Body of pancreas (tissue), 4 donors: ENCODE data around the gene FBXO34.

Experiments used
- POLR2A ChIP-seq, 3 donors: fragments of 450-650 bp; IDR thresholded peaks; one replicate each; pipeline ENCODE4 v1.6.1; 2016; ENCODE audit warnings: antibody characterized with exemption in 3 of 3, mild to moderate bottlenecking in 2 of 3
- TF ChIP-seq, protein P1 (sequence below), 7 experiments: fragments of 450-650 bp in 4 of 7; fragments of 200-600 bp in 3 of 7; sonication (generic) in 3 of 7; IDR thresholded peaks; one replicate each; pipeline ENCODE4 v1.5.1; 2016 to 2019; ENCODE audit warnings: antibody characterized with exemption in 7 of 7

DNA sequence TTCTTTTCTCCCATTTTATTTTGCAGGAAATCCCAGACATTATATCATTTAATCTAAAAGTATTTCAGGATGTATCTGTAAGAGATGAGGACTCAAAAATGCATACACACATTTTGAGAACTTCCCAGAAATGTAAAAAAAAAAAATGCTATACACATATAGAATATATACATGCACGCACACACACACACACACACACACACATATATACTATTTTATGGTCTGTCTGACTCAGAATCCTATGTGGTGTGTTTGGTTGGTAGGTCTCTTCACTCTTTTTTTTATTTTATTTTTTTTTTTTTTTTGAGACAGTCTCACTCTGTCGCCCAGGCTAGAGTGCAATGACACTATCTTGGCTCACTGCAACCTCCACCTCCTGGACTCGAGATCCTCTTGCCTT lies 65.5 kb downstream of the FBXO34 start:
- TF ChIP-seq, protein P1, sequence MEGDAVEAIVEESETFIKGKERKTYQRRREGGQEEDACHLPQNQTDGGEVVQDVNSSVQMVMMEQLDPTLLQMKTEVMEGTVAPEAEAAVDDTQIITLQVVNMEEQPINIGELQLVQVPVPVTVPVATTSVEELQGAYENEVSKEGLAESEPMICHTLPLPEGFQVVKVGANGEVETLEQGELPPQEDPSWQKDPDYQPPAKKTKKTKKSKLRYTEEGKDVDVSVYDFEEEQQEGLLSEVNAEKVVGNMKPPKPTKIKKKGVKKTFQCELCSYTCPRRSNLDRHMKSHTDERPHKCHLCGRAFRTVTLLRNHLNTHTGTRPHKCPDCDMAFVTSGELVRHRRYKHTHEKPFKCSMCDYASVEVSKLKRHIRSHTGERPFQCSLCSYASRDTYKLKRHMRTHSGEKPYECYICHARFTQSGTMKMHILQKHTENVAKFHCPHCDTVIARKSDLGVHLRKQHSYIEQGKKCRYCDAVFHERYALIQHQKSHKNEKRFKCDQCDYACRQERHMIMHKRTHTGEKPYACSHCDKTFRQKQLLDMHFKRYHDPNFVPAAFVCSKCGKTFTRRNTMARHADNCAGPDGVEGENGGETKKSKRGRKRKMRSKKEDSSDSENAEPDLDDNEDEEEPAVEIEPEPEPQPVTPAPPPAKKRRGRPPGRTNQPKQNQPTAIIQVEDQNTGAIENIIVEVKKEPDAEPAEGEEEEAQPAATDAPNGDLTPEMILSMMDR (IDR thresholded peaks at IDR 0.05): no peak
- no peak for TF ChIP-seq POLR2A (IDR thresholded peaks at IDR 0.05)
